GM12865 (cell line): Measurements from ENCODE around the gene LARP1.

Experiments
- DNase-seq: peaks from one replicate; pipeline ENCODE4 v3.0.0; 2010; ENCODE audit warnings: low read depth
- H3K4me3 ChIP-seq: 2 replicates; pipeline ENCODE4 v1.5.1; 2011; ENCODE audit warnings: mild to moderate bottlenecking, low read depth, low read length, control low read depth
- TF ChIP-seq, protein P1 (sequence below): IDR thresholded peaks from 2 replicates; pipeline ENCODE4 v1.5.1; 2011; ENCODE audit warnings: low read length, control low read depth, low read depth, inconsistent platforms; ENCODE audit not compliant: insufficient read depth; ENCODE audit errors: missing control alignments

LARP1 gene

GRCh38 chr5:154773326-154773725, 18.1 kb downstream of the LARP1 start:
- H3K4me3 ChIP-seq = no peak overlapping the region
- TF ChIP-seq, protein P1, sequence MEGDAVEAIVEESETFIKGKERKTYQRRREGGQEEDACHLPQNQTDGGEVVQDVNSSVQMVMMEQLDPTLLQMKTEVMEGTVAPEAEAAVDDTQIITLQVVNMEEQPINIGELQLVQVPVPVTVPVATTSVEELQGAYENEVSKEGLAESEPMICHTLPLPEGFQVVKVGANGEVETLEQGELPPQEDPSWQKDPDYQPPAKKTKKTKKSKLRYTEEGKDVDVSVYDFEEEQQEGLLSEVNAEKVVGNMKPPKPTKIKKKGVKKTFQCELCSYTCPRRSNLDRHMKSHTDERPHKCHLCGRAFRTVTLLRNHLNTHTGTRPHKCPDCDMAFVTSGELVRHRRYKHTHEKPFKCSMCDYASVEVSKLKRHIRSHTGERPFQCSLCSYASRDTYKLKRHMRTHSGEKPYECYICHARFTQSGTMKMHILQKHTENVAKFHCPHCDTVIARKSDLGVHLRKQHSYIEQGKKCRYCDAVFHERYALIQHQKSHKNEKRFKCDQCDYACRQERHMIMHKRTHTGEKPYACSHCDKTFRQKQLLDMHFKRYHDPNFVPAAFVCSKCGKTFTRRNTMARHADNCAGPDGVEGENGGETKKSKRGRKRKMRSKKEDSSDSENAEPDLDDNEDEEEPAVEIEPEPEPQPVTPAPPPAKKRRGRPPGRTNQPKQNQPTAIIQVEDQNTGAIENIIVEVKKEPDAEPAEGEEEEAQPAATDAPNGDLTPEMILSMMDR = no peak
- DNase-seq = no peak

DNA sequence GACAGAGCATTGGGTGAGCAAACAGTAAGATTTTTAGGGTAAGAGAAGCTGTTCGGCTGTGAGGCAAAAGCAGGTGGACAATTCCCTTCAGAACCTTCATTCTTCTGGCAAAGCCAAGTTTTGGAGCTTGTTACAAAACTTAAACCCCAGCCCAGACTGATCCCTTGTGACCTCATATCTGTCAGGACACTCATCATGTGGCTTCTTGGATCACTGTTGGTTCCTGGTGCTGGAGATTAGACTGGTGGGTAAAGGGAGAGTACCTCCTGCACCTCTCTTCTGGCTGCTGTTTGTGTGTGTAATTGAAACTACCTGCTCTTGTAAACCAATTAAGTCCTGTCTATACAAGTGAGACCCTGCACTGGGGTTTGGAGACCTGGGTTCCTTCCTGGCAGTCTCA, 21.0 kb downstream of the LARP1 start:
- TF ChIP-seq, protein P1 = no peak
- H3K4me3 ChIP-seq = no peak overlapping the region
- no peak for DNase-seq

GRCh38 chr5:154778534-154778933, 23.4 kb downstream of the LARP1 start:
- no peak overlapping the region for H3K4me3 ChIP-seq
- TF ChIP-seq, protein P1 = no peak
- no peak for DNase-seq

- DNase-seq = no peak
- no peak overlapping the region for H3K4me3 ChIP-seq
- TF ChIP-seq, protein P1 = no peak
These were observed 23.9 kb downstream of the LARP1 start for GRCh38 chr5:154779105-154779504.

DNA sequence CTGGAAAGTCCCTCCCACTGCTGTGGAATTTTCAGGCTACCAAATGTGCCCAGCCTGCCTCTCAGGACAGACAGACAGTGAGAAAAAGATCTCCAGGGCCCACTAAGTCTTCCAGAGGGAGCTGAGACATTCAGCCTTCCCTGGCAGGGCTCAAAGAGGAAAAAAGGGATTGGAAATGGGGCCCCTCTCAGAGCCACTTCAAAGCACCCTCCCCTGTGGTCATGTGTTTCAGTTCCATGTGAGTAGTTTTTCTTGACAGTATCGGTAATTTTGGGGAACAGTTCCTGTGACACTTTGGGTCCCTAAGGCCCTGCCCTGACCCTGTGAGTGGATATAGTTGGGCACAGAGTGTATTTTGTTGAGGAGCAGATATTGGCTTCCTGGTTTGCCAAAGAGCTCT, 25.0 kb downstream of the LARP1 start:
- H3K4me3 ChIP-seq = no peak overlapping the region
- TF ChIP-seq, protein P1 = no peak
- DNase-seq = peak; percentile 48

DNA sequence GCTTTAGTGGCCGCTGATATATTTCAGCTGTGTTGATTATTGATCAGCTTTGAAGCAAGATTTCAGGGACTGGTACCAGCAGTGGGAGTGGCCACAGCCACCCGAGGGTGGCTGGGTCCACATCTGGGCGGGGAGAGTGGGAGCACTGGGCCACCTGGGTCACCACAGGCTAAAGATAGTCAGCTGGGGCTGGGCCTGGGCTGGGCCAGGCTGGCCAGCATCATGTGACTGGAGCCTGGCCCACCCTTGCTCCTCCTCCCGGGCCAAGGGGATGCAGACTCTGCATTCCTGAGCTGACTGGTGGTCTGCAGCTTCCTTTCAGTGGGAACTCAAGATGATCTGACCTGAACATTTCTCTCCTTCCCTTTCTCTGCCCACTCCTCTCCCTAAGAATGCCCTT, 27.1 kb downstream of the LARP1 start:
- no peak overlapping the region for H3K4me3 ChIP-seq
- peak; percentile 40 for DNase-seq
- TF ChIP-seq, protein P1 = no peak

- DNase-seq = peak; percentile 24
- no peak overlapping the region for H3K4me3 ChIP-seq
- TF ChIP-seq, protein P1 = no peak
These were observed 27.8 kb downstream of the LARP1 start for GRCh38 chr5:154782812-154783592.
